Neural progenitor cell (in vitro differentiated cells): ENCODE data around the gene SLC35B3.

Experiments used
- CTCF ChIP-seq: fragments of 200-600 bp; sonication (generic); IDR thresholded peaks from 2 replicates; pipeline ENCODE4 v1.5.1; 2017; ENCODE audit warnings: antibody characterized with exemption, mild to moderate bottlenecking
- EZH2 ChIP-seq: fragments of 200-600 bp; sonication (generic); IDR thresholded peaks from 2 replicates; pipeline ENCODE4 v1.6.1; 2017; ENCODE audit warnings: antibody characterized with exemption, mild to moderate bottlenecking, moderate library complexity
- EZH2phosphoT487 ChIP-seq: fragments of 200-600 bp; sonication (generic); IDR thresholded peaks from 2 replicates; pipeline ENCODE4 v1.6.1; 2017; ENCODE audit warnings: antibody characterized with exemption

- TF ChIP-seq EZH2, result no peak
- no peak for TF ChIP-seq CTCF
- TF ChIP-seq EZH2phosphoT487, result no peak
Observed at GRCh38 chr6:8402546-8402945, 32.8 kb downstream of the SLC35B3 start.
